ENCODE data around the gene WRNIP1.

- TF ChIP-seq ZFP3 (CRISPR knock-in tag; IDR thresholded peaks at IDR 0.05) (no peak), PATZ1 (CRISPR knock-in tag; IDR thresholded peaks at IDR 0.05; ENCODE audit: borderline replicate concordance) (no peak), ZNF8 (CRISPR knock-in tag; IDR thresholded peaks at IDR 0.05) (no peak), ESRRG (CRISPR knock-in tag; IDR thresholded peaks at IDR 0.05) (no peak), POU6F1 (CRISPR knock-in tag; IDR thresholded peaks at IDR 0.05; ENCODE audit: borderline replicate concordance, low read depth) (no peak), ARNTL (CRISPR knock-in tag; IDR thresholded peaks at IDR 0.05; ENCODE audit: borderline replicate concordance, low read depth) (no peak), OSR1 (CRISPR knock-in tag; IDR thresholded peaks at IDR 0.05) (no peak), CSRNP3 (CRISPR knock-in tag; IDR thresholded peaks at IDR 0.05) (no peak), ZFP30 (CRISPR knock-in tag; IDR thresholded peaks at IDR 0.05) (no peak), CREB5 (CRISPR knock-in tag; IDR thresholded peaks at IDR 0.05; ENCODE audit: low read depth) (no peak), TCF4 (CRISPR knock-in tag; IDR thresholded peaks at IDR 0.05; ENCODE audit: borderline replicate concordance) (no peak), PPARA (CRISPR knock-in tag; IDR thresholded peaks at IDR 0.05; ENCODE audit: borderline replicate concordance) (no peak), RARB (CRISPR knock-in tag; IDR thresholded peaks at IDR 0.05) (no peak)
Measured at GRCh38 chr6:2768696-2769095, 3.5 kb downstream of the WRNIP1 start.
